GM21423 (cell line): ENCODE measurements around the gene ELSPBP1.
"Not testable (repeated sequence)": the region's sequence is repeated elsewhere in the genome, so short reads cannot be mapped to it uniquely, and the experiment has no call there.

Source experiments
- ATAC-seq: cut with Tn5 transposase; IDR thresholded peaks from one replicate; pipeline ENCODE4 v1.9.1; 2021; ENCODE audit warnings: mild to moderate bottlenecking, moderate library complexity; ENCODE audit not compliant: unreplicated experiment

ELSPBP1 gene

DNA sequence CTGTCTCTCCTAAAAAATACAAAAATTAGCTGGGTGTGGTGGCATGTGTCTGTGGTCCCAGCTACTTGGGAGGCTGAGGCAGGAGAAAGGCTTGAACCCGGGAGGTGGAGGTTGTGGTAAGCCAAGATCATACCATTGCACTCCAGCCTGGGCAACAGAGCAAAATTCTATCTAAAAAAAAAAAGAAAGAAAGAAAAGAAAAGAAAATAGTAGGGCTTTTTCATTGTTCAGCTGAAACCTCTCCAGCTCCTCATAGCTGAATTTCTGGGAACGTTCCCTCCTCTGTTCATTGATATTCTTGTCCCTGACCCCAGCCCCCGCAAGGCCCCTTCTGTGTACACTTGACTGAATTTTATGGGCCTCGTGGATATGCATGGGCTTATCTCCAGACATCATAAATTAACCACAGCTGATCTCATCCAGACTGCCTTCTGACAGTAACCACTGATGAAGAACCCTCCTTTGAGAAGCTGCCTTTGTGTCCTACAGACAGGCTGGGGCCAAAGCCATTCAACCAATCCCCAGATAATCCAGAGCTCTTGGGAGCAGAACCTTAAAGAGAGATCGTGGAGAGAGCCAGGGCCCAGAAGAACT, at the start of gene ELSPBP1:
Gene ELSPBP1 (plus strand): TSS at position 424 of the 594 bp plus-strand sequence. CDS start 14,036 bp downstream, outside the sequence.
- no peak for ATAC-seq

DNA sequence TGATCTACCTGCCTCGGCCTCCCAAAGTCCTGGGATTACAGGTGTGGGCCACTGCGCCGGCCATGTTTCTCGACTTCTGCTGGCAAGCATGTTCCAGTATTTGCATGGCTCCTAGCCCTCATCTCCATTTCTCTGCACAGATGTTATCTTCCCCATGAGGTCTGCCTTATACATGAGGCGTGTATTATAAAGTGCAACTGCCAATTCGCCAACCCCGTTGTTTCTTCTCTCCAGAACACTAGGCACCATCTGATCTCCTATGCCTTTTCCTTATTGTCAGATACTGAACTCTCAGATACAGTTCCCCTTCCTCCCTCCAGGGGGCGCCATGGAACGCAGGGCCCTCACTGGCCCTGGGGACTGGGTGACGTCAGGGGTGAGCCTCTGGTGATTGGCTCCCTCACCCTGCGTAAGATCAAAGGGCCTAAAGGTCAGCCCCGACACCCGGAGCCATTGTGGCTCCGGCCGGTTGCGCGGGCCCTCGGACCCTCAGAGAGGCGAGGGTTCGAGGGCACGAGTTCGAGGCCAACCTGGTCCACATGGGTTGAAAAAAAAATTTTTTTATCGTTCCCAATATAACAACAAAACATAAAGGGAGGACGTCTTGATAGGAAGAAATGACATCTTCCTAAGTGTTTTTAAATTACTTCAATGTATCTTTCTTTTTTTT, 44.4 kb upstream of the ELSPBP1 start:
- not testable (repeated sequence) for ATAC-seq

DNA sequence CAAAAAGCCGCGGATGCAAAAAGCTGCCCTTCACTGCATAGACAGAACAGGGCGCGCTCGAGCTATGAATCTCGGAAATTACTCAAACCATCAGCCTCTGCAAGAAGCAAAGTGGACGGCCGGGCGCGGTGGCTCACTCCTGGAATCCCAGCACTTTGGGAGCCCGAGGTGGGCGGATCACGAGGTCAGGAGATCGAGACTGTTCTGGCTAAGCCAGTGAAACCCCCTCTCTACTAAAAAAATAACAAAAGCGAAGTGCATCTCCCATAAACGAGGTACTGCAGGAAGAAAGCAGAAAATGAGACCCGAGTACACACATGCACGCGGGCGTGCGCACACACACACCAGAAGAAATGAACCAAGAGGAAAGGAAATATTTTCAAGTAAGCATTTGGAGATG, 42.3 kb upstream of the ELSPBP1 start:
- ATAC-seq = not testable (repeated sequence)

DNA sequence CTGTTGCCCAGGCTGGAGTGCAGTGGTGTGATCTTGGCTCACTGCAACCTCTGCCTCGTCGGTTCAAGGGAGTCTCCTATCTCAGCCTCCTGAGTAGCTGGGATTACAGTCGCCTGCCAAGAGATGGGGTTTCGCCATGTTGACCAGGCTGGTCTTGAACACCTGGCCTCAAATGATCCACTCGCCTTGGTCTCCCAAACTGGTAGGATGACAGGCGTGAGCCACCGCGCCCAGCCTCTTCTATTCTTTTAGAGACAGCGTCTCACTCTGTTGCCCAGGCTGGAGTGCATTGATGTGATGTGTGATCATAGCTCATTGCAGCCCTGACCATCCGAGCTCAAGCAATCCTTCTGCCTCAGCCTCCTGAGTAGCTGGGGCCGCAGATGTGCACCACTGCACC, 38.5 kb upstream of the ELSPBP1 start:
- ATAC-seq = not testable (repeated sequence)

DNA sequence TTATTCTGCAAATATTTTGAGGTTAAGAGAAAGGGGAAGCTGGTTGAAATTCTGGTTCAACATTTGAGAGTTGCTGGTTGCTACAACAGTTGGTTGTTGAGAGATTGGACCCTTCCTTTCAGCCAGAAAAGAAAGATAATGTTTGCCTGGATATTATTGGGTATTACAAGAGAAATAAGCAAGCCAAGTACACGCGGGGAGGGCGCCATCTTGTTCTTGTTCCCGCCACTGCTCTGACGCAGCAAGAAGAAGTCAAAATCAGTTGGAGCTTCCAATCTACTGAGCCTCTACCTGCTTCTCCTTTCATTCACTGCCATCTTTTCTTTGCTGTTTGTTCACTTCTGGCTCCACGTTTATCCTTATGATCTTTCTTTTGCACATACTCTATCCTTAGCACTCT, 20.9 kb upstream of the ELSPBP1 start:
- no peak for ATAC-seq

DNA sequence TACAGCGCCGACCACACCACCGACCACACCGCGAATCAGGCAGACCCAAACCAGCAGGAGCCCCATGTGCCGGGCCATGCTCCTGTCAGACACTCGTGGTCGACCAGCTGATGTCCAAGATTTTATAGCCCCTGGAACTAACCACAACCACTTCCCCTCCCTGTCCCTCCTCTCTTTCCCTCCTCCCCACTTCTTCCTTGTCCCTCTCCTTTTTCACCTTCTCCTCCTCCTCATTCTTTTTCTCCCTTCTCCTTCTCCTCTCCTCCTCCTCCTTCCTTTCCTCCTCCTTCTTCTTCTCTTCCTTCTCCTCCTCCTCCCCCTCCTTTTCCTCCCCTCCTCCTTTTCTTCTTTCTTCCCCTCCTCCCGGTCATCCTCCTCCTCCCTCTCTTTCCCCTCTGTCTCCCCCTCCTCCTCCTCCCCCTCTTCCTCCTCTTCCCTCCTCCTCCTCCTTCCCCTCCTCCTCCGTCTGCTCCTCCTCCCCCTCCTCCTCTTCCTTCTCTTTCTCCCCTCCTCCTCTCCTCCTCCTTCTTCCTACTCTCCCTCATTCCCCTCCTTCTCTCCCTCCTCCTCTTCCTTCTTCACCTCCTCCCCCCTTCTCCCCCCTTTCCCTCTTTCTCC, 3.1 kb upstream of the ELSPBP1 start:
- no peak for ATAC-seq

DNA sequence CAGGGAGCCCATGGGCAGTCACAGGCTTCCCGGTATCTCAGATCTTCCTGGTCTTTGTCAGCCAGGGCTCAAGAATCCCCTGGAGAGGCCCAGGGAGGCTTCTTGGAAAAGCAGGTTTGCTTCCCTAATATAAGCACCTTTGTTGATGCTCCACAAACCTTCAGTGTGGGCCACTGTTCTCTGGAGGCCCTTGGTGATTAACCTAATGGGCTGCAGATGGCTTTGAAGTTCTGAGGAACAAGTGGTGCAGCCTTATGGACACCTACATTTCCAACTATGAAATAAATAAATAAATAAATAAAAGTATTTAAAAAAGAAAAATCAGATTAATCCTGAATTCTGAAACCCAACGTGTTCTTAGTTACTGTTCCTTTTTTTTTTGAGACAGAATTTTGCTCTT, 2.4 kb upstream of the ELSPBP1 start, which contains the start of gene BSPH1:
Gene BSPH1 (minus strand): TSS at position 101 of the 400 bp plus-strand sequence. CDS start 89 bp downstream, at position 12.
- no peak for ATAC-seq

DNA sequence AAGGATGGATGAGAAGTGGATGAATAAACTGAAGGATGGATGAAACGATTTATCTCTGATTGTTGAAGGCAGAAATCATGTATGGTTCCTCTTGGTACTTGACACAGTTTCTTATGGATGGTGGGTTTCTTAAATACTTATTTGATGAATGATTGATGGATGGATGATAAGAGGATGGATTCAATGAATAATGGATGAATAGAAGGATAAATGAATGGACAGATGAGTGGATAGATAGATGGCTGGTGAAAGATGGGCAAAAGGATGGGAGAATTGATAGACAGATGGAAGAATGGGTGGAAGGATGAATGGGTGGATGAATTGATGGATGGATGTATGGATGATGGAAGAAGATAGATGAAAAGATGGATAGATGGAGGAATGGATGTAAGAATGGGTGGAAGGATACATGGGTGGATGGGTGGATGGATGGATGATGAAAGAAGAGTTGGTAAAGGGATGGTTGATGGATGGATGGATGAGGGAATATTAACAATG, 1.8 kb downstream of the ELSPBP1 start:
- ATAC-seq = no peak

DNA sequence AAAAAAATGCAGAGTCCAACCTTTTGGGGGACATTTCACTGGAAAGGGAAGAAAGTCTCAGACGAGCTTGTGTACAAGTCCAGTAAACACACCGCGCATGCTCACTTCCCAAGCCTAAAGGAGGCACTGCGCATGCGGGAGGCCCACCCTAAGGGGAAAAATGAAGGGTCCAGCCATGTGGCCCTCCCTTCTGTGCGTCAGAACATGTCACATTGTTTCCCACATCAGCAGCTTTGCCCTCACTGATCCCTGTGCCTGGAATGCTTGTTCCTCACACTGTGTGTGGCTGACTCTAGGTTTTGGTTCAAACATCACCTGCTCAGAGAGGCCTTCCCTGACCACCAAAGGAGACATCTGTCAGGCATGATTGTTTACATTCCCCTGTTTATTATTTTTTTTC, 4.4 kb downstream of the ELSPBP1 start:
- no peak for ATAC-seq

DNA sequence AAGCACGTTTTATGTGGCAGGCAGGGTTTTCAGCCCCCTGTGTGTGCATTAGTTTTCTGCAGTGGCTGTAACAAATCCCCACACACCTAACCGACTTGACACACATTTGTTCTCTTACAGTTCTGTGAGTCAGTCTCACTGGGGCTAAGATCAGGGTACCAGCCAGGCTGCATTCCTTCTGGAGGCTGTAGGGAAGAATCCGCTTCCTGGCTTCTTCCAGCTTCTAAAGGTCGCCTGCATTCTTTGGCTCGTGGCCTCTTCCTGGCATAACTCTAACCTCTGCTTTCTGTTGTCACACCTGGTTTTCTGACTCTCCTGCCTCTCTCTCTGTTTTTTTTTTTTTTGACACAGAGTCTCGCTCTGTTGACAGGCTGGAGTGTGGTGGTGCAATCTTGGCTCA, 6.4 kb downstream of the ELSPBP1 start:
- ATAC-seq = no peak

DNA sequence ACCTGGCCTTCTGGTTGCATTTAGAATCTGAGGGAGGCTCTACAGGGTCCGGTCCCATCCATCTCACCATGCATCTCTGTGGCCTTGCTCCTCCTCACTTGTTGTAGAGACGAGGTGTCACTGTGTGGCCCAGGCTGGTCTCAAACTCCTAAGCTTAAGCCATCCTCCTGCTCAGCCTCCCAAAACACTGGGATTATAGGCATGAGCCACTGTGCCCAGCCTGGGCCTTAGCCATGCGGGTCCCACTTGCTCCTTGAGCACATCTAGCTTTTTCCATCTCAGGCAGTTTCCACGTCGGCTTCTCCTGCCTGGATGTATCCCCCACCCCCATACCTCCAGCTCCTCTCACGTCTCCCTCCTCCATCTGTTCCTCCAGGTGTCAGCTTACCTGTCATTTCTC, 9.8 kb downstream of the ELSPBP1 start:
- no peak for ATAC-seq

DNA sequence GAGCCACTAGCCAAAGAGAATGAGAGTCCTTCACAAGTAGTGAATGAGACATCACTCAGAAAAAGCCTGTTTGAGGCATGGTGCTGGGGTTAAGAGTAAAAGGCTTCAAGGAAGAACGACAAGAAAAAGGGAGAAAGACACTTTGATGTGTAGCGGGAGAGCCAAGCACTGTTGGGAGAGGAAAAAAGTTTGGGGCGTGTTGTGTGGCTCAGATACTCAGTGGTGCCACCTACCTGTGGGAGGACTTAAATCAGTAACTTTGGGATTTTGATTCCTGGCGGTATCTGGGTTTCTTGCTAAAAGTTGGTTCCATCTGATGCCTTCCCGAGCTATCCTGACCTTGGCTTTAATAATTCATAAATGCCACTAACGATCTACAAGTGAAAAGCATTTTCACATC, 12.3 kb downstream of the ELSPBP1 start:
- ATAC-seq = no peak

DNA sequence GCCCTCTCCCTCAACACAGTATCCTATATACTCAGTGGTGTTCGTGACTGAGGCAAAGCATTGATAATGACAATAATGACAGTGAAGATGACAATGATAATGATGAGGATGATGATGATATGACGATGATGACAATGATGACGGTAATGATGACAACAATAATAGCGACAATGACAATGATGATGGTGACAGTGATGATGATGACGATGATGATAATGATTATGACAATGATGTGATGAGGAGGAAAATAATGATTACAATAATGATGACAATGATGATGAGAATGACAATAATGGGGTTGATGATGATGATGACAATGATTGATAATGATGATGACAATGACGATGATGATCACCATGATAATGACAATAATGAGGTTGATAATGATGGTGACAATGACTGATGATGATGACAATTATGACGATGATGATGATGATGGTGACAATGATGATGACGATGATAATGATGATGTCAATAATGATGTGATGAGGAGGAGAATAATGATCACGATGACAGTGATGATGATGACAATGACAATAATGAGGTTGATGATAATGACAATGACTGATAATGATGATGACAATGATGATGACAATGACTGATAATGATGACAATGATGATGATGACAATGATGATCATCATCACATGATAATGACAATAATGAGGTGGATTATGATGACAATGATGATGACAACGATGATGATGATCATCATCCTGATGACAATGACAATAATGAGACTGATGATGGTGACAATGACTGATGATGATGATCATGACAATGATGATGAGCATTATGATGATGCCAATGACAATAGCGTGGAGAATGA, 16.7 kb downstream of the ELSPBP1 start:
- ATAC-seq = no peak

DNA sequence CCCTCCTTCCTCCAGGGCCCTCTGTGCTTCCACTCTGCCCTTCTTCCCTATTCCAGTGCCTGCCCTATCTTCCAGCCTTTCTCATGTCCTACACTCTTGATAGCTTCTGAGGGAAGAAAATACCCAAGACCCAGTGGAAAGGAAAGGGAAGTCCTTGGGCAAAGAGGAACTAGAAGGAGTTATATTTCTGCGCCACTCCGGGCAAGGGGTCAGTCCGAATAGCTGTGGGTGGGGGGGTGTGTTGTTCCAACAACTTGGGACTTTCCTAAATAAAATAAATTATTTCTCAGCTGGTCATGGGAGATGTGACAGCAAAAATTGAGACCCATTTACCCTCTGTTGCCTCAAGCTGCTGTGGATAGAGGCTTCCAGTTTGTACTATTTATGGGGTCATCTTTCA, 26.3 kb downstream of the ELSPBP1 start:
- ATAC-seq = no peak

DNA sequence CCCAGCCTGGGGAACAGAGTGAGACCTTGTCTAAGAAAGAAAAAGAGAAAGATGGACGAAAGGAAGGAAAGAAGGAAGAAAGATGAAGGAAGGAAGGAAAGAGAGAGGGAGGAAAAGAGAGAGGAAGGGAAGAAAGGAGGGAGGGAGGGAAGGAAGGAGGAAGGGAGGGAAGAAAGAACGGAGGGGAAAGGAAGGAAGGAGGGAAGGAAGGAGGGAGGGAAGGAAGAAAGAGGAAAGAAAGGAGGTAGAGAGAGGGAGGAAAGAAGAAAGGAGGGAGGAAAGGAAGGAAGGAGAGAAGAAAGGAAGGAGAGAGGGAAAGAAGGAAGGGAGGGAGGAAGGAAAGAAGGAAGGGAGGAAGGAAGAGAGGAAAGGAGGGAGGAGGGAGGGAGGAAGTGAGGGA, 28.6 kb downstream of the ELSPBP1 start:
- ATAC-seq = no peak

DNA sequence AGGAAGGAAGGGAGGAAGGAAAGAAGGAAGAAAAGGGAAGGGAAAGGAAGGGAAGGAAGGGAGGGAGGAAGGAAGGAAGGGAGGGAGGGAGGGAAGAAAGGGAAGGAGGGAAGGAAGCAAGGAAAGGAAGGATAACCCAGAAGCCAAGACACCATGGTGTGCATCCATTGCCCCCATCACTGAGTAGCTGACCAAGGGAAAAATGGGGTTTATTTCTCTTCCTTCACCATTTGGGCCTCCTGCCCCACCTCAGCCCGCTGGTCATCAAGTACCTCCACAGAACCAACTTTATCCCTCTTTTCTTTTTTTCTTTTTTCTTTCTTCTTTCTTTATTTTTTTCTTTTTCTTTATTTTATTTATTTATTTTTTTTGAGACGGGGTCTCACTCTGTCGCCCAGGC, 29.1 kb downstream of the ELSPBP1 start:
- ATAC-seq = no peak

DNA sequence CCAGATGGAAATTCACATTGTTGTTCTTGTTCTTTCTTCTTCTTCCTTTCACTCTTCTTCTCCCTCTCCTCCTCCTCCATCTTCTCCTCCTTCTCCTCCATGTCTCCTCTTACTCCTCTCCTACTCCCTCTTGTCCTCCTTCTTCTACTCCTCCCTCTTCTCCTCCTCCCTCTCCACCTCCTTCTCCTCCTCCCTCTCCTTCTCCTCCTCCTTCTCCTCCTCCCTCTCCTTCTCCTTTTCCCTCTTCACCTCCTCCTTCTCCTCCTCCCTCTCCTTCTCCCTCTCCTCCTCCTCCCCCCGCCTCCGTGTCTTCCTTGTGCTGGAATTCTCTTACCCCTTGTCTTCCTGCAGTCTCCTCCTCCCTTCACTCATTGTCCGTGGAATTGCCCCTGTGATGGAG, 31.0 kb downstream of the ELSPBP1 start:
- no peak for ATAC-seq

DNA sequence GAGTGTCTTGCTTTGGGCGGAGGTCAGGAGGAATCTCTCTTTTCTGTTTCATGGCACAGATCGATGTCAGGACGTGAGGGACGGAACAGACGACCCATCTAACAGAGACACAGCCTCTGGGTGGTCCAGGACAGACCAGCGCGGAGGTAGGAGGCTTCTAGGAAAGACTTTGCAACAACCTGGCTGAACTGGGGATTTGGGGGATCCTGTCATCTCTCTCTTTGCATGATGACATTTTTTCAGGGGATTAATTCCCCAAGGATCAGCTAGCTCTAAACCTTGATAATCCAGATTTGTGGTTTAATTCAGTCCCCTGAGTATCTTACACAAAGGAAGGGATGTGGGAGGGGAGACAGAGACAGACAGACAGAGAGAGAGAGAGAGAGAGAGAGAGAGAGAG, 35.0 kb downstream of the ELSPBP1 start:
- no peak for ATAC-seq

DNA sequence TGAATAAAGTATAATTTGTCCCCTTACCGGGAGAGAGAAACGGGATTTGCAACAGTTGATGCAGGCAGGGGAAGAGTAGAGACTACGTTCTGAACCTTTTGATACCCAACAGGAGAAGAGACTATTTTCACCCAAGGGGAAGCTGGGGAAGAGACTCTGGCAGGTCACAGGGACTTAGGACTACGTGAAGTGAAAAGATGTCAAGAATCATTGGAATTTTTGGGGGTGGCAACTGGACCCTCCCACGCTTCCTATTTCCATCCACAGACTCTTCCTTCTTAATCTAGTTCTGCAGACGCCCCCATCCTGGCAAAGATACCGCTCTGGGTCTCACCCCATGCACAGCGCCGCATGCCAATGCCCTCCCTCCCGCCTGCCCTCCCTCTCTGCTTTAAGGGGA, 35.6 kb downstream of the ELSPBP1 start:
- no peak for ATAC-seq

DNA sequence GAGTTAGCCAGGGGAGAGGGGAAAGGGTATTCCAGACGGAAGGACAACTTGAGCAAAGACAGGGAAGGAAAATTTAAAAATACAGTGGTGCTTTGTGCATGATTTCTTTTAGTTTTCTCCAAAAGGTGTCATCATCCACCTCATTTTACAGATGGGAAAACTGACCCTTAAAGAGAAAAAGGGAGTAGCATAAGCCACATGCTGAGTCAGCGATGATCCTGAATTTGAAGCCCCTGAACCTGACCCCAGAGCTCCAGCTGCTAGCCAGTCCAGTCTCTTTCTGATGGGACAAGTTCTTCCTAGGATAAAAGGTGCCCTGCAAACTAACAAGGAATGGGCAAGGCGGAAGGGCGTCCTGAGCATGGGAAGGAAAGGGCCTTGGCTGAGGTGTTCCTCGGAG, 39.2 kb downstream of the ELSPBP1 start:
- no peak for ATAC-seq

DNA sequence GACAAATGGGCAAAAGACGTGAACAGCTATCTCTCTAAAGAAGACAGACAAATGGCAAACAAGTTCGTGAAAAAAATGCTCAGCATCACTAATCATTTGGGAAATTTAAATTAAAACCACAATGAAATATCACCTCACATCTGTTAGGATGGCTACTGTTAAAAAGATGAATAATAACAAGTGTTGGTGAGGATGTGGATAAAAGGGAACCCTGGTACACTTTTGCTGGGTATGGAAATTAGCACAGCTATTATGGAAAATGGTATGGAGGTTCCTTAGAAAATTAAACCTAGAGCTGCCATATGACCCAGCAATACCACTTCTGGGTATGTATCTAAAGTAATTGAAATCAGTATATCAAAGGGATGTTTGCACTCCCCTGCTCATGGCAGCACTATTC, 42.3 kb downstream of the ELSPBP1 start:
- ATAC-seq = no peak
